ENCODE measurements around the gene SLC35F5.

The SLC35F5 gene

GRCh38 chr2:113755035-113755834, 1.2 kb downstream of the SLC35F5 start:
- TF ChIP-seq POLR2AphosphoS5 (IDR thresholded peaks at IDR 0.05; ENCODE audit: low read depth, low read length) (no peak), TAF1 (IDR thresholded peaks at IDR 0.05; ENCODE audit: borderline replicate concordance, low read depth, low read length) (no peak), POLR2A (IDR thresholded peaks at IDR 0.05; ENCODE audit: low read depth, low read length) (no peak)

GRCh38 chr2:113754160-113754559, 2.3 kb downstream of the SLC35F5 start:
- no peak for FAIRE-seq
- DNase-seq (ENCODE audit: insufficient read length): no peak

More at GRCh38 chr2:113755035-113755834, 1.2 kb downstream of the SLC35F5 start:
- no peak for DNase-seq (ENCODE audit: insufficient read length)
- FAIRE-seq: peak; percentile 56

GRCh38 chr2:113750385-113750784, 6.1 kb downstream of the SLC35F5 start:
- TF ChIP-seq TAF1 (IDR thresholded peaks at IDR 0.05; ENCODE audit: borderline replicate concordance, low read depth, low read length): no peak
- no peak for TF ChIP-seq POLR2AphosphoS5 (IDR thresholded peaks at IDR 0.05; ENCODE audit: low read depth, low read length)
- no peak for TF ChIP-seq POLR2A (IDR thresholded peaks at IDR 0.05; ENCODE audit: low read depth, low read length)
- FAIRE-seq: no peak

More at GRCh38 chr2:113754160-113754559, 2.3 kb downstream of the SLC35F5 start:
- TF ChIP-seq POLR2A (IDR thresholded peaks at IDR 0.05; ENCODE audit: low read depth, low read length) (no peak), POLR2AphosphoS5 (IDR thresholded peaks at IDR 0.05; ENCODE audit: low read depth, low read length) (no peak), TAF1 (IDR thresholded peaks at IDR 0.05; ENCODE audit: borderline replicate concordance, low read depth, low read length) (no peak)

GRCh38 chr2:113741091-113741490, 15.4 kb downstream of the SLC35F5 start:
- FAIRE-seq (no peak), DNase-seq (ENCODE audit: insufficient read length) (no peak)
- TF ChIP-seq POLR2A (IDR thresholded peaks at IDR 0.05; ENCODE audit: low read depth, low read length) (no peak), TAF1 (IDR thresholded peaks at IDR 0.05; ENCODE audit: borderline replicate concordance, low read depth, low read length) (no peak), POLR2AphosphoS5 (IDR thresholded peaks at IDR 0.05; ENCODE audit: low read depth, low read length) (no peak)

More at GRCh38 chr2:113750385-113750784, 6.1 kb downstream of the SLC35F5 start:
- no peak for DNase-seq (ENCODE audit: insufficient read length)

GRCh38 chr2:113739849-113740248, 16.6 kb downstream of the SLC35F5 start:
- TF ChIP-seq POLR2A (IDR thresholded peaks at IDR 0.05; ENCODE audit: low read depth, low read length) (no peak), POLR2AphosphoS5 (IDR thresholded peaks at IDR 0.05; ENCODE audit: low read depth, low read length) (no peak), TAF1 (IDR thresholded peaks at IDR 0.05; ENCODE audit: borderline replicate concordance, low read depth, low read length) (no peak)
- FAIRE-seq: no peak
- DNase-seq (ENCODE audit: insufficient read length): no peak

GRCh38 chr2:113734185-113734584, 22.3 kb downstream of the SLC35F5 start:
- DNase-seq (ENCODE audit: insufficient read length) (no peak), FAIRE-seq (peak; percentile 82)
- no peak for TF ChIP-seq POLR2AphosphoS5 (IDR thresholded peaks at IDR 0.05; ENCODE audit: low read depth, low read length)
- no peak for TF ChIP-seq TAF1 (IDR thresholded peaks at IDR 0.05; ENCODE audit: borderline replicate concordance, low read depth, low read length)
- no peak for TF ChIP-seq POLR2A (IDR thresholded peaks at IDR 0.05; ENCODE audit: low read depth, low read length)

GRCh38 chr2:113724010-113724409, 32.4 kb downstream of the SLC35F5 start:
- peak; percentile 80 for FAIRE-seq
- DNase-seq (ENCODE audit: insufficient read length): no peak
- TF ChIP-seq POLR2A (IDR thresholded peaks at IDR 0.05; ENCODE audit: low read depth, low read length) (no peak), TAF1 (IDR thresholded peaks at IDR 0.05; ENCODE audit: borderline replicate concordance, low read depth, low read length) (no peak), POLR2AphosphoS5 (IDR thresholded peaks at IDR 0.05; ENCODE audit: low read depth, low read length) (no peak)

- peak; percentile 40 for FAIRE-seq
- TF ChIP-seq POLR2A (IDR thresholded peaks at IDR 0.05; ENCODE audit: low read depth, low read length): no peak
- no peak for TF ChIP-seq TAF1 (IDR thresholded peaks at IDR 0.05; ENCODE audit: borderline replicate concordance, low read depth, low read length)
- TF ChIP-seq POLR2AphosphoS5 (IDR thresholded peaks at IDR 0.05; ENCODE audit: low read depth, low read length): no peak
- no peak for DNase-seq (ENCODE audit: insufficient read length)
Measured at GRCh38 chr2:113723411-113723810, 33.0 kb downstream of the SLC35F5 start.

GRCh38 chr2:113720167-113720566, 36.3 kb downstream of the SLC35F5 start:
- no peak for FAIRE-seq
- TF ChIP-seq POLR2A (IDR thresholded peaks at IDR 0.05; ENCODE audit: low read depth, low read length) (no peak), TAF1 (IDR thresholded peaks at IDR 0.05; ENCODE audit: borderline replicate concordance, low read depth, low read length) (no peak), POLR2AphosphoS5 (IDR thresholded peaks at IDR 0.05; ENCODE audit: low read depth, low read length) (no peak)
- no peak for DNase-seq (ENCODE audit: insufficient read length)

- DNase-seq (ENCODE audit: insufficient read length) (no peak), FAIRE-seq (no peak)
- TF ChIP-seq TAF1 (IDR thresholded peaks at IDR 0.05; ENCODE audit: borderline replicate concordance, low read depth, low read length) (no peak), POLR2AphosphoS5 (IDR thresholded peaks at IDR 0.05; ENCODE audit: low read depth, low read length) (no peak), POLR2A (IDR thresholded peaks at IDR 0.05; ENCODE audit: low read depth, low read length) (no peak)
Measured at GRCh38 chr2:113716291-113716690, 40.2 kb downstream of the SLC35F5 start.

GRCh38 chr2:113712941-113713340, 43.5 kb downstream of the SLC35F5 start:
- FAIRE-seq (no peak), DNase-seq (ENCODE audit: insufficient read length) (no peak)
- TF ChIP-seq TAF1 (IDR thresholded peaks at IDR 0.05; ENCODE audit: borderline replicate concordance, low read depth, low read length): no peak
- no peak for TF ChIP-seq POLR2A (IDR thresholded peaks at IDR 0.05; ENCODE audit: low read depth, low read length)
- TF ChIP-seq POLR2AphosphoS5 (IDR thresholded peaks at IDR 0.05; ENCODE audit: low read depth, low read length): no peak

GRCh38 chr2:113711851-113712250, 44.6 kb downstream of the SLC35F5 start:
- DNase-seq (ENCODE audit: insufficient read length) (no peak), FAIRE-seq (no peak)
- TF ChIP-seq POLR2AphosphoS5 (IDR thresholded peaks at IDR 0.05; ENCODE audit: low read depth, low read length) (no peak), POLR2A (IDR thresholded peaks at IDR 0.05; ENCODE audit: low read depth, low read length) (no peak), TAF1 (IDR thresholded peaks at IDR 0.05; ENCODE audit: borderline replicate concordance, low read depth, low read length) (no peak)

Measured in GM12892 (cell line).